Thoracic aorta (tissue), 2 donors: ENCODE data around the gene NGF. TPM values are rescaled to one million over a fixed set of nuclear protein-coding genes. Genes with fewer than 3 reads are reported as not detected.

ENCODE experiments used
- ATAC-seq: fragments of 150-250 bp; one replicate; pipeline ENCODE4 v1.8.0; 2017; ENCODE audit warnings: low read depth; ENCODE audit not compliant: insufficient number of reproducible peaks, low FRiP score
- DNase-seq: peaks from one replicate; pipeline ENCODE4 v3.0.0-alpha.2; 2020; ENCODE audit warnings: low spot score
- H3K27ac ChIP-seq, 2 donors: fragments of 200-600 bp; sonication (generic); 1 replicate in 1 of 2; 2 replicates in 1 of 2; pipeline ENCODE4 v1.5.1; 2016; ENCODE audit warnings: mild to moderate bottlenecking in 2 of 2, moderate library complexity in 2 of 2
- H3K27me3 ChIP-seq: fragments of 200-600 bp; sonication (generic); replicated peaks from 2 replicates; pipeline ENCODE4 v1.6.0; 2016; ENCODE audit warnings: mild to moderate bottlenecking; ENCODE audit not compliant: insufficient read depth
- H3K36me3 ChIP-seq: fragments of 200-600 bp; sonication (generic); one replicate; pipeline ENCODE4 v1.5.1; 2016
- H3K4me1 ChIP-seq, 2 donors: fragments of 200-600 bp; sonication (generic); 1 replicate in 1 of 2; 2 replicates in 1 of 2; pipeline versions ENCODE4 v1.5.1 to v1.6.0; 2016; ENCODE audit warnings: low read depth in 2 of 2, mild to moderate bottlenecking in 1 of 2; ENCODE audit not compliant: control insufficient read depth in 1 of 2
- H3K4me3 ChIP-seq: fragments of 200-600 bp; sonication (generic); 2 replicates; pipeline ENCODE4 v1.5.1; 2016; ENCODE audit warnings: mild to moderate bottlenecking
- H3K9me3 ChIP-seq: fragments of 200-600 bp; sonication (generic); 2 replicates; pipeline ENCODE4 v1.5.1; 2016
- CTCF ChIP-seq: fragments of 200-600 bp; sonication (generic); IDR thresholded peaks from one replicate; pipeline ENCODE4 v1.5.1; 2019; ENCODE audit warnings: antibody characterized with exemption
- total RNA-seq, 2 donors: library from RNA; depleted of rRNA; stranded (reverse); fragments of >200 nt; gene quantifications; one replicate each; pipeline versions ENCODE4 v1.1.0 to v1.2.3, GENCODE V29; 2016

The NGF gene
- total RNA-seq, 2 donors from 2014 or later = 21.8 to 25.7 TPM

- no peak for ATAC-seq
- DNase-seq = no peak
- peaks cover 27 to 48% of the 10 kb centered on the region in 2 donors for H3K4me1 ChIP-seq
- no peak overlapping the region for H3K27ac ChIP-seq
- no peaks in the 10 kb centered on the region for H3K27me3 ChIP-seq
- no peak for TF ChIP-seq CTCF
- H3K9me3 ChIP-seq = no peaks in the 10 kb centered on the region
- H3K4me3 ChIP-seq = no peak overlapping the region
- H3K36me3 ChIP-seq = no peaks in the 10 kb centered on the region
These were observed 29.1 kb downstream of the NGF start for GRCh38 chr1:115308969-115309368.

GRCh38 chr1:115307661-115308060 is 30.4 kb downstream of the NGF start:
- H3K27ac ChIP-seq = peak overlapping the region; percentile 8 to 19
- no peak for DNase-seq
- H3K4me1 ChIP-seq = peaks cover 17 to 35% of the 10 kb centered on the region in 2 donors
- ATAC-seq = no peak
- no peaks in the 10 kb centered on the region for H3K27me3 ChIP-seq
- no peak for TF ChIP-seq CTCF
- H3K4me3 ChIP-seq = no peak overlapping the region
- H3K36me3 ChIP-seq = no peaks in the 10 kb centered on the region
- no peaks in the 10 kb centered on the region for H3K9me3 ChIP-seq

- H3K27ac ChIP-seq = peak overlapping the region; percentile 14 to 53
- no peak for ATAC-seq
- no peak for TF ChIP-seq CTCF
These were observed 31.9 kb downstream of the NGF start for GRCh38 chr1:115306146-115306545.

GRCh38 chr1:115303364-115303763 is 34.7 kb downstream of the NGF start:
- no peak for TF ChIP-seq CTCF
- ATAC-seq (no peak), DNase-seq (no peak)
- Histone ChIP-seq H3K27ac (no peak overlapping the region), H3K4me1 (peaks cover 17 to 38% of the 10 kb centered on the region in 2 donors), H3K27me3 (no peaks in the 10 kb centered on the region), H3K9me3 (no peaks in the 10 kb centered on the region), H3K4me3 (no peak overlapping the region), H3K36me3 (no peaks in the 10 kb centered on the region)

More at GRCh38 chr1:115306146-115306545, 31.9 kb downstream of the NGF start:
- Histone ChIP-seq H3K4me3 (no peak overlapping the region), H3K27me3 (no peaks in the 10 kb centered on the region), H3K4me1 (peaks cover 17 to 38% of the 10 kb centered on the region in 2 donors), H3K36me3 (no peaks in the 10 kb centered on the region), H3K9me3 (no peaks in the 10 kb centered on the region)
- no peak for DNase-seq

GRCh38 chr1:115302390-115302961 is 35.6 kb downstream of the NGF start:
- H3K4me1 ChIP-seq = peaks cover 15 to 33% of the 10 kb centered on the region in 2 donors
- DNase-seq (no peak), ATAC-seq (no peak)
- H3K9me3 ChIP-seq = no peaks in the 10 kb centered on the region
- H3K27me3 ChIP-seq = no peaks in the 10 kb centered on the region
- H3K4me3 ChIP-seq = no peak overlapping the region
- no peaks in the 10 kb centered on the region for H3K36me3 ChIP-seq
- no peak for TF ChIP-seq CTCF
- no peak overlapping the region for H3K27ac ChIP-seq
